ENCODE measurements around the gene UGT1A1.

- TF ChIP-seq CTCF (IDR thresholded peaks at IDR 0.05): peak; percentile 58 to 86
- no peak for TF ChIP-seq POLR2A (IDR thresholded peaks at IDR 0.05)
- TF ChIP-seq EP300 (IDR thresholded peaks at IDR 0.05): no peak
Measured at GRCh38 chr2:233711312-233712008, 48.6 kb upstream of the UGT1A1 start.
